Lower lobe of right lung (tissue), 2 donors: ENCODE data around the gene RPLP2. TPM values are rescaled to one million over a fixed set of nuclear protein-coding genes. Genes with fewer than 3 reads are reported as not detected.

Experiments used
- ATAC-seq, 2 donors: fragments of 200-7000 bp; cut with Tn5 transposase; one replicate each; pipeline ENCODE4 v1.9.1; 2020 to 2022; ENCODE audit warnings: mild to moderate bottlenecking in 2 of 2, moderate library complexity in 2 of 2
- DNase-seq: peaks from one replicate; pipeline ENCODE4 v3.0.0-alpha.2; 2020
- H3K27ac ChIP-seq: fragments of 200-600 bp; one replicate; pipeline ENCODE4 v1.8.0; 2022
- H3K27me3 ChIP-seq: fragments of 200-600 bp; one replicate; pipeline ENCODE4 v1.8.0; 2022; ENCODE audit warnings: low read depth
- H3K36me3 ChIP-seq: fragments of 200-600 bp; one replicate; pipeline ENCODE4 v1.8.0; 2022; ENCODE audit warnings: mild to moderate bottlenecking
- H3K4me1 ChIP-seq: fragments of 200-600 bp; one replicate; pipeline ENCODE4 v1.8.0; 2022
- H3K4me3 ChIP-seq: fragments of 200-600 bp; one replicate; pipeline ENCODE4 v1.8.0; 2022; ENCODE audit warnings: mild to moderate bottlenecking
- H3K9me3 ChIP-seq: fragments of 200-600 bp; one replicate; pipeline ENCODE4 v1.8.0; 2022
- CTCF ChIP-seq: fragments of 200-600 bp; IDR thresholded peaks from one replicate; pipeline ENCODE4 v1.8.0; 2022; ENCODE audit warnings: antibody characterized with exemption, mild to moderate bottlenecking
- intact Hi-C: fragments of 100-400 bp; cut with DNase I; formaldehyde crosslinking; loops from one replicate; pipeline ENCODE4 v1.11.0; 2022
- total RNA-seq: library from RNA; stranded (reverse); fragmentation: NEBNext Ultra II Directional; extraction: Animal tissue kit (Norgen Biotek cat#: 25700); gene quantifications from one replicate; pipeline ENCODE4 v1.2.1, GENCODE V29; 2021
- donor health status: DM: no; HTN: yes; CAD: no; lungs with severe emphysema.

RPLP2 gene
- total RNA-seq, 1 donor from 2014 or later, result 1,518 TPM

DNA sequence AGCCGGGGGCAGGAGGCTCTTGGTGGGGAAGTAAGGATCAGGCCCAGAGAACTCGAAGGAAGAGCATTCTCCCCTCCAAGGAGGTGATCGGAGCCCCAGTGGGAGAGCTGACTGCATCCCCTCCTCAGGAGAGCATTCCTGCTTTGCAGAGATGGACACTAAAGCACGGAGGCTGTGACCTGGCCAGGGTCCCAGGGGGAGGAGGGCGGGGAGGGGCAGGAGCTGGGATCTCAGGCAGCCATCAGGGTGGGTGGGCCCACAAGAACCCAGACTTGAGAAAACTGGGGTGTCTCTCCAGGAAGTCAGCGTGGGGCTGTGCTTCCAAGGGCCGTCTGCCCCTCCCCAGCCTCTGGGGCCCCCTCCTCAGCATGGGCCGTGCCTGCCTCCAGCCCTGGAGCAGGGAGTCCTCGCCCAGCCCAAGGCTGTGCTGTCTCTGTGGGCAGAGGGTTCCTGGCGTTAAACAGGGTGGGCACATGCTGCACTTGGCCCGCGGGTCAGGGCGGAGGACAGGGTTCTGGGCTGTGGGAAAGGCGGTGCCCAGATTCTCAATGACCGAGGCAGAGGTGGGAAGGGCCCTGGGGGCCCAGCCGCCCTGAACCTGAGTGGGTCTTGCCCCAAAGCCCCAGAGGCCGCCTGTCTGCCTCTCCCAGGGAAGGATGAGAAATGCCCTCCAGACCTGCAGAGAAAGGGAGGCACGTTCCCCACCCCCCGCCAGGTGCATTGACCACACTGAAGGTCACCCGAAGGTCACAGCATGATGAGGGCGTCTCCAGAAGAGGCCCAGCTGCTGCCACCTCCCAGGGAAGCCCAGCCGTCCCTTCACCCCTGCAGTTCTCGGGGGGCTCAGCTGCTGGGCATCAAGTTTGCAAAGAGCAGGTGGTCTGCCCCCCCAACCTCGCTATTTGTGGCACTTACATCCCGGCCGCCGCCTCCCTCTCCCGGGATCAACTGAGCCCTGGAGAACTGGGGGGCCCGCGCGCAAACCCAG, 20.5 kb upstream of the RPLP2 start:
- Histone ChIP-seq H3K4me3 (no peak overlapping the region), H3K27ac (no peak overlapping the region), H3K36me3 (peaks cover 20% of the 10 kb centered on the region), H3K9me3 (no peaks in the 10 kb centered on the region), H3K27me3 (peaks cover 18% of the 10 kb centered on the region), H3K4me1 (no peaks in the 10 kb centered on the region)
- DNase-seq (no peak), ATAC-seq (no peak)
- TF ChIP-seq CTCF, result no peak
- intact Hi-C loops, result no loop called here

GRCh38 chr11:789943-790342, 19.8 kb upstream of the RPLP2 start, which contains the start of gene CEND1:
CEND1 (minus strand) TSS chr11:790090; CDS start chr11:788576, 1,514 bp downstream.
- Histone ChIP-seq H3K4me3 (no peak within 1 kb of the TSS), H3K27ac (no peak within 1 kb of the TSS), H3K4me1 (peaks cover 6% of the 10 kb centered on the region), H3K27me3 (peaks cover 18% of the 10 kb centered on the region), H3K9me3 (no peaks in the 10 kb centered on the region), H3K36me3 (peaks cover 20% of the 10 kb centered on the region)
- intact Hi-C loops, result no loop called here
- TF ChIP-seq CTCF, result no peak
- ATAC-seq (no peak), DNase-seq (no peak)

DNA sequence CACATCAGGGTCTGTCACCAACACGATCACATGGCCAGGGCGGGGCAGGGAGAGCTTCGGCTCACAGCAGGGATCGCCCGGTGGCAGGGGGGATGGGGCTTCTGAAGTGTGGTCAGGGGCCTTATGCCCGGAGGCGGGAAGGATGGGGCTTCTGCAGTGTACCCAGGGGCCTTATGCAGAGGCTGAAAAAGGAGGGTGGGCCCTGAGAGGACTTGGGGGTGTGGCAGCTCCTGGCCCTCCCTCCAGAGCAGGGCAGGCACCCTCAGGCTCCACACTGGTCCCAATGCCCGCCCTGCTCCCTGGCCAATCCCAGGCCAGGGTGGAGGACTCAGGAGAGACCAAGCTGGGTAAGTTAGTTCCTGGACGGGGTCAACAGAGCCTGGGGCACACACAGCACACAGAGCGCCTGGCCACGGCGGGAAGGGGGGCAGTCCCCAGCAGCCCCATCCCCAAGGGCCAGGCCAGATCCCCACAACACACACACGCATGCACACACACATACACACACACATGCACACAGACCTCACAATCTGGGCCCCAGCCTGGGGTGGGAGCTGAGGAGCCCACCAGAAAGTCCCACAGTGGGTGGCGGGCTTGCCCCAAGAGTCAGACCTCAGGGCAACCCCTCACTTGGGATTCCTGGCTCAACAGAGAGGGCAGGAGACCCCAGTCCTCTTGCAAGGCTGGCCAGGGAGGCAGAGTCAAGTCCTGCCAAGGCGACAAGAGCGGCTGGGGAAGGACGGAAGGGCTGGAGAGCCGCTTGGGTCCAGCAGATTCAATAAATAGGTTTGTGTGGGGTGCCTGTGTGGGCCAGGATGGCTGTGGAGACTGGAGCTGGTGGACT, 18.8 kb upstream of the RPLP2 start:
- Histone ChIP-seq H3K4me3 (no peak overlapping the region), H3K9me3 (no peaks in the 10 kb centered on the region), H3K27me3 (peaks cover 18% of the 10 kb centered on the region), H3K4me1 (peaks cover 16% of the 10 kb centered on the region), H3K27ac (no peak overlapping the region), H3K36me3 (peaks cover 20% of the 10 kb centered on the region)
- ATAC-seq (no peak), DNase-seq (no peak)
- TF ChIP-seq CTCF, result no peak
- intact Hi-C loops, result no loop called here

DNA sequence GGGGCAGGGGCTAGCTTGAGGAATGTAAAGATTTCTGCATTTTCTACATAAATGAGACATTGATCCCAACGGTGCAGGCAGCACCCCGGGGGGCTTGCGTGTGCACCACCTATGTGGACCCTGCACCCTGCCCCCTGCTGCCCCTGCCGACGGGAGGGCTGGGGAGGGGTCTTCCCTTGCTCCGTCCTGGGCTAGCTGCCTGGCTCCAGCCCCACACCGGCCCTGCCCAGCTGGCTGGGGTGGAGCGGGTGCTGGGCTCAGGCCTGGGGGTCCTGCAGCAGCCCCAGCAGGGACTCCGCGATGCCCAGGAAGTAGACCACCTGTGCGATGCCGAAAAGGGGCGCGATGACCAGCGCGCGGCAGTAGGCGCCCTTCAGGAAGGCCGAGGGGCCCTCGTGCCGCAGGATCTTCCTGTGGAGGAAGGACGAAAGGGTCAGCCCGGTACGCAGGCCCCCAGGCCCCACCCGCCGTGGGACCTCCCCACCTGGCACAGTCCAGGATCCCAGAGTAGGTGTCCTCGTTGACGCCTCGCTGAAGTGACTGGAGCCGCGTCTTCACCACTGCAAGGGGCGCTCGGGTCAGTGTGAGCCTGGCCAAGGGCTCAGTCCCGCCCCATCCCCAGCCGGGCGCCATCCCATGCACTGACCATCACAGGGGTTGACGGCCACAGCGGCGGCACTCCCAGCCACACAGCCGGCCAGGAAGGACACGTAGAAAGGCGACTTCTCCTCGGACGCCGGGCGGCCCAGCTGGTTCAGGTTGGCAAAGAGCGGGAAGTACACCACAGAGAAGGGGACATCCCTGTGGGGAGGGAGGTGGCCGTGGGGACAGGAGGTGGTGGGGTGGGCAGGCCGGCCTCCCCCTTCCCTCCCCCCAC, 17.9 kb upstream of the RPLP2 start:
- Histone ChIP-seq H3K9me3 (no peaks in the 10 kb centered on the region), H3K27ac (no peak overlapping the region), H3K36me3 (peaks cover 20% of the 10 kb centered on the region), H3K4me1 (peaks cover 24% of the 10 kb centered on the region), H3K27me3 (peaks cover 18% of the 10 kb centered on the region), H3K4me3 (no peak overlapping the region)
- no peak for ATAC-seq
- TF ChIP-seq CTCF, result no peak
- DNase-seq, result no peak
- intact Hi-C loops, result no loop called here

GRCh38 chr11:792535-792821, 17.3 kb upstream of the RPLP2 start:
- Histone ChIP-seq H3K27me3 (peaks cover 18% of the 10 kb centered on the region), H3K9me3 (no peaks in the 10 kb centered on the region), H3K4me3 (no peak overlapping the region), H3K4me1 (peaks cover 30% of the 10 kb centered on the region), H3K27ac (no peak overlapping the region), H3K36me3 (peaks cover 20% of the 10 kb centered on the region)
- TF ChIP-seq CTCF, result no peak
- ATAC-seq, result no peak
- intact Hi-C loops, result no loop called here
- DNase-seq, result no peak
